Measurements from ENCODE around the gene SLC16A12.

GRCh38 chr10:89414879-89415821 lies 120.2 kb downstream of the SLC16A12 start:
- TF ChIP-seq CTCF (IDR thresholded peaks at IDR 0.05; ENCODE audit: poor library complexity) = no peak
- TF ChIP-seq EZH2 (IDR thresholded peaks at IDR 0.05; ENCODE audit: borderline replicate concordance) = no peak

Data from hepatocyte (in vitro differentiated cells).